B cell (primary cell): ENCODE data around the gene ARHGAP26.

Source experiments
- EZH2 ChIP-seq: IDR thresholded peaks from 2 replicates; pipeline ENCODE4 v1.6.1; 2012; ENCODE audit warnings: borderline replicate concordance, low read depth, mild to moderate bottlenecking, moderate library complexity, low read length; ENCODE audit not compliant: insufficient read depth, poor library complexity, severe bottlenecking
- TF ChIP-seq, protein P1 (sequence below): fragments of 200-600 bp; IDR thresholded peaks from one replicate; pipeline ENCODE4 v1.8.0; 2022; ENCODE audit warnings: antibody characterized with exemption, mild to moderate bottlenecking

DNA sequence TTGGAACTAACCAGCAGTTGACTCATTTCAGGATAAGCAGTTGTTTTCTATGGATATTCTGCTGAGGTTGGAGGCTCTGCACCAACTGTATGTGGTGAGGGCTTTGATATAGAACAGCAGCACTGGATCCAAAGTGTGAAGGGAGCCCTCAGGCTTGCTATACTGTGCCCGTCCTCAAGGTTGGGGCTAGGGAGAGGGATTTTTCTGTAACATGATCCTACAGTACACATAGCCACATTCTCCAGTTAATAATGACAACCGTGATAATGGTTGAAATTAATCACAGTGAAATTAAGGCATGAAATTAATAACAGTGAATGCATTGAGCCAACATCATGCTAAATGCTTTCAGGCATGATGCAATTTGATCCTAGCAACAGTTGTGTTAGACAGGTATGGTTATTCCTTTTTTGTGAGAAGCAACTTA lies 36.7 kb downstream of the ARHGAP26 start:
- TF ChIP-seq, protein P1, sequence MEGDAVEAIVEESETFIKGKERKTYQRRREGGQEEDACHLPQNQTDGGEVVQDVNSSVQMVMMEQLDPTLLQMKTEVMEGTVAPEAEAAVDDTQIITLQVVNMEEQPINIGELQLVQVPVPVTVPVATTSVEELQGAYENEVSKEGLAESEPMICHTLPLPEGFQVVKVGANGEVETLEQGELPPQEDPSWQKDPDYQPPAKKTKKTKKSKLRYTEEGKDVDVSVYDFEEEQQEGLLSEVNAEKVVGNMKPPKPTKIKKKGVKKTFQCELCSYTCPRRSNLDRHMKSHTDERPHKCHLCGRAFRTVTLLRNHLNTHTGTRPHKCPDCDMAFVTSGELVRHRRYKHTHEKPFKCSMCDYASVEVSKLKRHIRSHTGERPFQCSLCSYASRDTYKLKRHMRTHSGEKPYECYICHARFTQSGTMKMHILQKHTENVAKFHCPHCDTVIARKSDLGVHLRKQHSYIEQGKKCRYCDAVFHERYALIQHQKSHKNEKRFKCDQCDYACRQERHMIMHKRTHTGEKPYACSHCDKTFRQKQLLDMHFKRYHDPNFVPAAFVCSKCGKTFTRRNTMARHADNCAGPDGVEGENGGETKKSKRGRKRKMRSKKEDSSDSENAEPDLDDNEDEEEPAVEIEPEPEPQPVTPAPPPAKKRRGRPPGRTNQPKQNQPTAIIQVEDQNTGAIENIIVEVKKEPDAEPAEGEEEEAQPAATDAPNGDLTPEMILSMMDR: no peak
- TF ChIP-seq EZH2: no peak
